BLaER1 (cell line): ENCODE measurements around the gene TARDBP.

ENCODE experiments used
- H3K27ac ChIP-seq: shearing (Covaris generic); formaldehyde crosslinking; 2 replicates; pipeline ENCODE4 v1.8.1; 2022
- H3K27me3 ChIP-seq: shearing (Covaris generic); formaldehyde crosslinking; 2 replicates; pipeline ENCODE4 v1.8.1; 2022
- H3K36me3 ChIP-seq: shearing (Covaris generic); formaldehyde crosslinking; 2 replicates; pipeline ENCODE4 v1.8.1; 2022
- H3K4me1 ChIP-seq: shearing (Covaris generic); formaldehyde crosslinking; 2 replicates; pipeline ENCODE4 v1.8.1; 2022
- H3K4me2 ChIP-seq: shearing (Covaris generic); formaldehyde crosslinking; 2 replicates; pipeline ENCODE4 v1.8.1; 2022
- H3K4me3 ChIP-seq: shearing (Covaris generic); formaldehyde crosslinking; 2 replicates; pipeline ENCODE4 v1.8.1; 2022
- H3K9ac ChIP-seq: shearing (Covaris generic); formaldehyde crosslinking; 2 replicates; pipeline ENCODE4 v1.8.1; 2022
- H3K9me3 ChIP-seq: shearing (Covaris generic); formaldehyde crosslinking; 2 replicates; pipeline ENCODE4 v1.8.1; 2022
- H4K20me1 ChIP-seq: shearing (Covaris generic); formaldehyde crosslinking; 2 replicates; pipeline ENCODE4 v1.8.1; 2022
- Cebpa-rat ChIP-seq: shearing (Covaris generic); IDR thresholded peaks from 2 replicates; pipeline ENCODE4 v1.8.1; 2022

Gene TARDBP

DNA sequence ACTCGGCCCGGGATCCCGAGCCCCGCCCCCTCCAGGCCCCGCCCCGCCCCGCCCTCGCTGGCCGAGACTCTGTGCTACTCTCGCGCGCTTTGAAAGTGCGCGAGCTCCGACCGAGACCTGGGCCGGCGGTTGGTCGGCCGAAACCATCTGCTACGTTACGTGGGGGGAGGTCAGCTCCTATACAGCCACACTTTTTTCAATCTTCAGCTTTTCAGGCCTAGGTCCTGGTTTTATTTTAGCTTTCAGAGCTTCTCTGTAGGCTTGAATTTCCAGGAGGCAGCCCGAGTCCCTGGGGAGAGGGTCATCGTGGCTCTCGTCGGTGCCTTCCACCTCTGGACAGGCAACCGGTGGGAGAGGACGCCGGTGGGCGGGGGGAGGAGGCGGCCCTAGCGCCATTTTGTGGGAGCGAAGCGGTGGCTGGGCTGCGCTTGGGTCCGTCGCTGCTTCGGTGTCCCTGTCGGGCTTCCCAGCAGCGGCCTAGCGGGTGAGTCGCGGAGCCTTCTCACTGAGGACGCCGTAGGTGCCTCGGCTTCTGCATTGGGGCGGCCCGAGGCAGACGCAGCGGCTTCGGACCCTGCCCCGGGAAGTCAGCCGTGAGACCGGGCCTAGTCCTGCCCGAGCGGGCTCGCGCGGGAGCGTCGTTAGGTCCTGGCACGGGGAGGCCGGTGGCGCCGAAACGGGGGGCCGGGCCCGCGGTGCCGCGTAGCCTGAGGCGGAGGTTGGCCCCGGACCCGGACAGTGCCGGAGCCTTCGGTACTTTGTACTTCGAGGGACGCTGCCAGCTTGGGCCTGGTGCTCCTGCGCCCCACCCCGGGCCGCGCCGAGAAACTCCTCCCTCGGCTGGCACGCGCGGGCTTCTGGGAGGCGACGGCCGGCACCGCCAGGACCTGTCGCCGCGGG lies at the start of gene TARDBP:
Gene TARDBP (plus strand): TSS at position 395 of the 900 bp plus-strand sequence. CDS start 1,074 bp downstream, outside the sequence.
- H3K36me3 ChIP-seq = peaks cover 43% of the 10 kb centered on the region
- TF ChIP-seq Cebpa-rat = no peak
- peak within 1 kb of the TSS; percentile 100 for H3K9ac ChIP-seq
- H3K4me3 ChIP-seq = peak within 1 kb of the TSS; percentile 81
- peak within 1 kb of the TSS; percentile 99 for H3K27ac ChIP-seq
- H3K27me3 ChIP-seq = no peaks in the 10 kb centered on the region
- H3K4me1 ChIP-seq = peaks cover 22% of the 10 kb centered on the region
- peaks cover 51% of the 10 kb centered on the region for H4K20me1 ChIP-seq
- H3K4me2 ChIP-seq = peak within 1 kb of the TSS; percentile 90
- no peaks in the 10 kb centered on the region for H3K9me3 ChIP-seq

DNA sequence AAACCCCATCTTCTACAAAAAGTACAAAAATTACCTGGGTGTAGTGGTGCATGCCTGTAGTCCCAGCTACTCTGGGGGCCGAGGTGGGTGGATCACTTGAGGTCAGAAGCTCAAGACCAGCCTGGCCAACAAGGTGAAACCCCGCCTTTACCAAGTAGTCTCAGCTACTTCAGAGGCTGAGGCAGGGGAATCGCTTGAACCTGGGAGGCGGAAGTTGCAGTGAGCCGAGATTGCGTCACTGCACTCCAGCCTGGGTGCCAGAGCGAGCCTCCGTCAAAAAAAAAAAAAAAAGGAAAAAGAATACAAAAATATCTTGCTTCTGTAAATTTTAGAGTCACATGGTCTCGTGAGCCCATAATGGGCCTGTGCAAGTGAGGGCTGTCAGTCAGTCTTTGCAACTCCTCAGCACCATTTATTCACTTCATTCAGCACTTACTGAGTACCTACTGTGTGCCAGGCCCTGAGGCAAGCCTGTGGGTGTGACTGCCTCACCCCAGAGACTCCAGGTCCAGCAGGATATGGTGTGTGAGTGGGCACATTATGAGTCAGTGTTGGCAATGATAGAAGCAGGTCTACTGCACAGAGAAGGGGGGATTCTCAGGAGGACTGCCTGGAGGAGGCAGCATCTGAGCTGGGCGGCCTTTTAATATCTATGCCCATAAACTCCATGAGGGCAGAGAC lies 46.8 kb upstream of the TARDBP start:
- Histone ChIP-seq H3K27me3 (no peaks in the 10 kb centered on the region), H3K4me2 (peak overlapping the region; percentile 69), H4K20me1 (no peaks in the 10 kb centered on the region), H3K36me3 (no peaks in the 10 kb centered on the region), H3K9ac (no peak overlapping the region), H3K9me3 (no peaks in the 10 kb centered on the region), H3K4me1 (peaks cover 64% of the 10 kb centered on the region), H3K4me3 (no peak overlapping the region), H3K27ac (no peak overlapping the region)
- peak; percentile 91 for TF ChIP-seq Cebpa-rat

DNA sequence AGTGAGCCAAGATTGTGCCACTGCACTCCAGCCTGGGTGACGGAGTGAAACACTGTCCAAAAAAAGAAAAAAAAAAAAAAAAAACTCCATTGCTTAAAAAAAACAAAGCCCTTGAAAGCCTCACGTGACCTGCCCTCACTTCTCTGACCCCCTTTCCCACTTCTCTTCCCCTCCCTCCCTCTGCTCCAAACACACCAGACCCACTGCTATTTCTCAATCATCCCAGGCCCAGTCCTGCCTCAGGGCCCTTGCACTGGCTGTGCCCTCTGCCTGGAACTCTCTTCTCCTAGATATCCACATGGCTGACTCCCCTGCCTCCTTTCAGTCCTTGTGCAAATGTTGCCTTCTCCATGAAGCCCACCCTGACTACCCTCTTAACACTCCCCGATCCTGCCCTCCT lies 45.4 kb upstream of the TARDBP start:
- H3K4me1 ChIP-seq = peaks cover 53% of the 10 kb centered on the region
- no peaks in the 10 kb centered on the region for H3K27me3 ChIP-seq
- H3K9ac ChIP-seq = no peak overlapping the region
- no peak for TF ChIP-seq Cebpa-rat
- no peak overlapping the region for H3K4me3 ChIP-seq
- H3K9me3 ChIP-seq = no peaks in the 10 kb centered on the region
- no peak overlapping the region for H3K4me2 ChIP-seq
- no peaks in the 10 kb centered on the region for H4K20me1 ChIP-seq
- H3K27ac ChIP-seq = no peak overlapping the region
- no peaks in the 10 kb centered on the region for H3K36me3 ChIP-seq

DNA sequence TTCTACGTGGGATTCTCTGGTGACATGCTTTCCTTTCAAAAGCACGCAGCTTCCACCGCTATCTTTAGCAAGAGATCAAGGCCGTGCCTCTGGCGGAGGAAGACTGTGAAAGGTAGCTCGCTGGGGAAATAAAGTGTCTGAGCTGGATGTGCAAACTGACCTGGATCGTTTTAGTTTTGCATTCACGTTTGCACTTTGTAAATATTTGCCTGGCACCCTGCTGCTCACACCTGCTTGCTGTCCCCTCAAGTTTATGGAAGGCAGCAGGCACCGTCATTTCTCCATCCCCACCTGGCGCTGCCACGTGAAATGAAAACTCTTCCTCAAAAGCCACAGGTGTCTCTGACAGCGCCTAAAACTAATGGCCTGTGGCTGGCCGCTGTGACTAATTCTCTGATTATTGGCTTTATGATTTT lies 44.0 kb upstream of the TARDBP start:
- H3K4me2 ChIP-seq = no peak overlapping the region
- H4K20me1 ChIP-seq = no peaks in the 10 kb centered on the region
- no peak overlapping the region for H3K9ac ChIP-seq
- TF ChIP-seq Cebpa-rat = no peak
- peaks cover 49% of the 10 kb centered on the region for H3K4me1 ChIP-seq
- no peak overlapping the region for H3K4me3 ChIP-seq
- no peak overlapping the region for H3K27ac ChIP-seq
- no peaks in the 10 kb centered on the region for H3K9me3 ChIP-seq
- H3K36me3 ChIP-seq = no peaks in the 10 kb centered on the region
- H3K27me3 ChIP-seq = no peaks in the 10 kb centered on the region

DNA sequence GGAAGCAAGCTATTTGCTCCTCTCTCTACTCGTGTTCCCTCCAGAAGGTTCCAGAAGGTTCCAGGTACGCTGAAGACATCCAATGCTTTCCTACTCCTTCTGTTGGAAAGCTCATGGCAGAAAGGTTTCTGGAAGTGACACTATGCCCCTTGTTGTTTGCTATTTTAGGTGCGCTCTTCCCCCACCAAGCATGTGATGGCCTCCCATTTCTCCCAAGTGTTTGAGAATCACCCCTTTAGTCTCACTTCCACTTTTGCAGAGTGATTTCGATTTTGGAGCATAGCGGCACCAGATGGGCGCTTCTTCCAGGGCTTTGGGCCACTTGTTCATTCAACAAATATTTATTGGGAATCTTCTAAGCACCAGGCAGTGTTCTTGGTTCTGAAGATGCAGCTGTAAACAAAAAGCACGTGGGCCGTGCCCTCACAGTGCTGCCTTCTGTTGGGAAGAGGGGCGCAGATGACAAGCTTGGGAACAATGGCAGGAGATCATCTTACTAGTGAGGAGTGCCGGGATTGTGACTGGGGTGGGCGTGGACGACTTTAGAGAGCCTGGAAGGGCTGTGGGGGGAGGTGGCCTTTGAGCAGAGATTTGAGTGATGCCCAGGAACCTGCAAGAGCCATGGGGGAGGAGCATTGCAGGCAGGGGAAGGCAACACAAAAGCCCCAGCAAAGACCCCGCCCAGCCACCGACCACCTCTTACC lies 43.0 kb upstream of the TARDBP start:
- Histone ChIP-seq H3K36me3 (no peaks in the 10 kb centered on the region), H4K20me1 (no peaks in the 10 kb centered on the region), H3K27ac (no peak overlapping the region), H3K4me1 (peaks cover 52% of the 10 kb centered on the region), H3K4me2 (peak overlapping the region; percentile 27; the same call in 1 of the 2 replicates), H3K9ac (no peak overlapping the region), H3K9me3 (no peaks in the 10 kb centered on the region), H3K27me3 (no peaks in the 10 kb centered on the region), H3K4me3 (no peak overlapping the region)
- TF ChIP-seq Cebpa-rat = no peak

DNA sequence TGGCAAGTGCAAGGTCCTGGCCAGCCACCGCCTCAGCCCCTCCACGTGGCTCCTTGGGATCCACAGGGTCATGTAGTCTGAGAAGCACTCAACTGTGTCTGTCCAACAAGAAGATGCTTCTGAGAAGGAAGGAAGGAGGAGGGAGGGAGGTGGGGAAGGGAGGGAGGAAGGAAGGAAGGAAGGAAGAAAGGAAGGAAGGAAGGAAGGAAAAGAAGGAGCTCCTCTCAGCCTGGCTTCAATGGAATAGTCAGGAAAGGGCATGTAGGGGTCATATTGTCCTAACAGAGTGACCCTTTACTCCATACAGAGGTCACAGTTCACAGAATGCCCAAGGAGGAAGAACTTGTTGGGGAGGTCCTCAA lies 42.5 kb upstream of the TARDBP start:
- H3K9me3 ChIP-seq = no peaks in the 10 kb centered on the region
- no peaks in the 10 kb centered on the region for H3K27me3 ChIP-seq
- H3K4me2 ChIP-seq = peak overlapping the region; percentile 27; the same call in 1 of the 2 replicates
- peaks cover 46% of the 10 kb centered on the region for H3K4me1 ChIP-seq
- H3K27ac ChIP-seq = no peak overlapping the region
- TF ChIP-seq Cebpa-rat = no peak
- H3K36me3 ChIP-seq = no peaks in the 10 kb centered on the region
- no peaks in the 10 kb centered on the region for H4K20me1 ChIP-seq
- H3K4me3 ChIP-seq = no peak overlapping the region
- no peak overlapping the region for H3K9ac ChIP-seq

DNA sequence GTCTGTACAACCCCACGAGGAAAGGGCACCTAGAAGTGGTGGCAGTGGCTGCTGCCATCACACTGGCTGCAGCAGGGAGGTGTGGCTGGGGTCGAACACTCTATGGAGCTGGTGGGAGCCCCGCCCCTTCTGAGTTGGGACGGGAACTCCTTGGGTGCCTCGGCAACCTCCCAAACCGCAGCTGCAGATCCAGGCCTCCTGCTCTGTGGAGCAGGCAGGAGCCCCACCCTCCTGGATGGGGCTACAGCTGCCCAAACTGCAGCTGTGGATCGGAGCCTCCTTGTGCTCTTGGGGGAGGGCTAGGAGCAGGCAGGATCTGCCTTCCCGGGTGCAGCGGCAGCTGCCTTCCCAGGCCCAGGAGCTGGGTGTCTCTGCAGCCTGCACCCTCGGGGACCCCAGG lies 38.9 kb upstream of the TARDBP start:
- TF ChIP-seq Cebpa-rat = no peak
- H3K4me1 ChIP-seq = peaks cover 27% of the 10 kb centered on the region
- H3K27me3 ChIP-seq = no peaks in the 10 kb centered on the region
- no peak overlapping the region for H3K9ac ChIP-seq
- no peak overlapping the region for H3K4me3 ChIP-seq
- H3K4me2 ChIP-seq = peak overlapping the region; percentile 48
- H4K20me1 ChIP-seq = no peaks in the 10 kb centered on the region
- H3K27ac ChIP-seq = 0 out of 2 replicates have a peak overlapping the region, but pooled peaks have one; percentile 26
- H3K36me3 ChIP-seq = no peaks in the 10 kb centered on the region
- H3K9me3 ChIP-seq = no peaks in the 10 kb centered on the region

DNA sequence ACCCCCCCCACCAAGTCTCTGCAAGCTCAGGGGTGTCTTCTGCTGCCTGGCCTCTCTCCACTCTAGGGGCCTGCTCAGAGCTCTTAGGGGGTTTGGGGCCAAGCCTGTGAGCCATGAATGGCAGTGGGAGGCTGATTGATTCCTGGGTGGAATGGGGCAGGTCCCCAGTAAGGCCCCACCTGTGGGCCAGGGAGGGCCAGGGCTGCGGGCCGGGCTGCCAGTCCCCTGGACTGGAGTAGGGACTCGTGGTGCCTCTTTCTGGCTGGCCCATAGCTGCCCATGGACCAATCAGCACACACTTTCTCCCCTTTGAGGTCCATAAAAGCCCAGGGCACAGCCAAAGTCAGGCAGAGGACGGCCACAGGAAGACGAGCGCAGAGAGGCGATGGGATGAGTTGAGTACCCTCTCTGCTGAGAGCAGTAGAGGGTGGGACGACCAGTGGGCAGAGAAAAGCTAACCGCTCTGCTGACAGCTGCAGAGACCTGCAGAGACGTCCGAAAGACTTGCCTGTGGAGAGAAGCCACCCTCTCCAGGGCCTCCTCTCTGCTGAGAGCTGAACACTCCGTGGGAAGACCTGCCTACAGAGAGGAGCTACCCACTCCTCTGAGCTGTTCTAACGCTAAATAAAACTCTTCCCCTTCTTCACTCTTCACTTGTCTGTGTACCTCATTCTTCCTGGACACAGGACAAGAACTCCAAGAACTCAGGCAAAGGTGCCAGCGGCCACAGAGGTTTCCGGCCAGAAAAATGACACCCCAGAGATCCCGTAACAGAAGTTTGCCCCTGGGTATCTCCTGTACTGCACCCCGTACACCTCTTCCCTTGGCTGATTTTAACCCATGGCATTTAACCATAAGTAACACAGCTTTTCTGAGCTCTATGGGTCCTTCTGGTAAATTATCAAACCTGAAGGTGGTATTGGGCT lies 38.2 kb upstream of the TARDBP start:
- no peaks in the 10 kb centered on the region for H3K9me3 ChIP-seq
- H3K9ac ChIP-seq = no peak overlapping the region
- peaks cover 26% of the 10 kb centered on the region for H3K4me1 ChIP-seq
- H3K36me3 ChIP-seq = no peaks in the 10 kb centered on the region
- H4K20me1 ChIP-seq = no peaks in the 10 kb centered on the region
- no peak overlapping the region for H3K4me3 ChIP-seq
- no peaks in the 10 kb centered on the region for H3K27me3 ChIP-seq
- H3K27ac ChIP-seq = 0 out of 2 replicates have a peak overlapping the region, but pooled peaks have one; percentile 26
- no peak for TF ChIP-seq Cebpa-rat
- H3K4me2 ChIP-seq = peak overlapping the region; percentile 48
